ENCODE measurements around the gene CTSV. TPM values are rescaled to one million over a fixed set of nuclear protein-coding genes. Genes with fewer than 3 reads are reported as not detected.
"Not testable (repeated sequence)": the region's sequence is repeated elsewhere in the genome, so short reads cannot be mapped to it uniquely, and the experiment has no call there.

Gene CTSV
- total and polyA plus RNA-seq, 12 donors: 0.06 to 3.8 (median 0.20) TPM; not detected in 2

DNA sequence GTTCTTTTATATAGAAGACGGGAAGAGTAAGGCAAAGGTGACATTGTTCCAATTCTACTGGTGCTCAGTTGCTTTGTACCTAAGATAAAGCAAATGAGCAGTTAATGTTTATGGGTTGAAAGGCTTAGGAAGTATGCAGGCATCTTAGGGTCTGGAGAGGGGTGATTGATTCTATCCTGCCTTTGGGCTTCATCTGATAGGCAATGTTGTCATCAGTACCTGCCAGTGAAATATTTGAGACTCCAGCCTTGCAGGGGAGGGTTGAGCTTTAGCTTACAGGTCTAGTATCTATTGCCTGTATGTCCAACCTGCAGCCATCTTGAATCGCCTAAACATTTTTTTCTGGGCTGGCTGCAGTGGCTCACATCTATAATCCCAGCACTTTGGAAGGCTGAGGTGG lies 13.8 kb upstream of the CTSV start:
- Histone ChIP-seq H3K9me3 (replicated peaks in 1 of 3) (no peaks in the 10 kb centered on the region), H3K4me3 (no peak overlapping the region), H3K36me3 (replicated peaks in 1 of 2) (no peaks in the 10 kb centered on the region), H3K4me1 (replicated peaks in 1 of 2) (no peaks in the 10 kb centered on the region), H3K27me3 (no peaks in the 10 kb centered on the region), H3K27ac (no peak overlapping the region)
- intact Hi-C loops (cut with DNase I): no loop called here
- TF ChIP-seq, protein P1, sequence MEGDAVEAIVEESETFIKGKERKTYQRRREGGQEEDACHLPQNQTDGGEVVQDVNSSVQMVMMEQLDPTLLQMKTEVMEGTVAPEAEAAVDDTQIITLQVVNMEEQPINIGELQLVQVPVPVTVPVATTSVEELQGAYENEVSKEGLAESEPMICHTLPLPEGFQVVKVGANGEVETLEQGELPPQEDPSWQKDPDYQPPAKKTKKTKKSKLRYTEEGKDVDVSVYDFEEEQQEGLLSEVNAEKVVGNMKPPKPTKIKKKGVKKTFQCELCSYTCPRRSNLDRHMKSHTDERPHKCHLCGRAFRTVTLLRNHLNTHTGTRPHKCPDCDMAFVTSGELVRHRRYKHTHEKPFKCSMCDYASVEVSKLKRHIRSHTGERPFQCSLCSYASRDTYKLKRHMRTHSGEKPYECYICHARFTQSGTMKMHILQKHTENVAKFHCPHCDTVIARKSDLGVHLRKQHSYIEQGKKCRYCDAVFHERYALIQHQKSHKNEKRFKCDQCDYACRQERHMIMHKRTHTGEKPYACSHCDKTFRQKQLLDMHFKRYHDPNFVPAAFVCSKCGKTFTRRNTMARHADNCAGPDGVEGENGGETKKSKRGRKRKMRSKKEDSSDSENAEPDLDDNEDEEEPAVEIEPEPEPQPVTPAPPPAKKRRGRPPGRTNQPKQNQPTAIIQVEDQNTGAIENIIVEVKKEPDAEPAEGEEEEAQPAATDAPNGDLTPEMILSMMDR (IDR thresholded peaks at IDR 0.05): no peak
- TF ChIP-seq POLR2A (IDR thresholded peaks at IDR 0.05): no peak
- WGBS, 4 donors: 52 to 69% (median 69%) methylated on average over 2 of the region's 2 CpGs
- DNase-seq: no peak

DNA sequence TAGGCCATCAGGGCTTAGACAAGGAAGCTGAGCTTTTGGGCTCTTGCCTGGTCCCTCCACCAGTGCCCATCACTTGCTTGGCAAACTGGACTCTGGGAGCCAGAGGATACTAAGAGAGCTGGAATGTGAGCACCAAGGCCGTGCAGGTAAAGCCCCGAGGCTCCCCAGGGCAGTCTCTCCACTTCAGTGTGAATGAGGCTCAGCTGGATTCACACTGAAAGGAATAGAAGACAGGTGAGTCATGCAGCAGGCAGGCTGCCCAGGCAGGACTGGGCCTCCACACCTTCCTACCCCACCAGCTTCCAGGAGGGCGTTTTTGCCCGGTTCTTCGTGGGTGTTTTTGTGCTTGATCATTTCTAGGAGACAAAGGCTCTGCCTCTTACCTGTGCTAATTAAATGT lies 7.3 kb upstream of the CTSV start:
- H3K27ac ChIP-seq: no peak overlapping the region
- no peaks in the 10 kb centered on the region for H3K36me3 ChIP-seq (replicated peaks in 1 of 2)
- 24 to 41% (median 35%) methylated on average over 5 of the region's 5 CpGs for WGBS, 4 donors
- H3K9me3 ChIP-seq (replicated peaks in 1 of 3): no peaks in the 10 kb centered on the region
- DNase-seq: peak in 3 of 7 donors; percentile 13 to 23 (median 13)
- intact Hi-C loops (cut with DNase I): no loop called here
- TF ChIP-seq POLR2A (IDR thresholded peaks at IDR 0.05): no peak
- no peak overlapping the region for H3K4me3 ChIP-seq
- no peaks in the 10 kb centered on the region for H3K27me3 ChIP-seq
- no peaks in the 10 kb centered on the region for H3K4me1 ChIP-seq (replicated peaks in 1 of 2)

DNA sequence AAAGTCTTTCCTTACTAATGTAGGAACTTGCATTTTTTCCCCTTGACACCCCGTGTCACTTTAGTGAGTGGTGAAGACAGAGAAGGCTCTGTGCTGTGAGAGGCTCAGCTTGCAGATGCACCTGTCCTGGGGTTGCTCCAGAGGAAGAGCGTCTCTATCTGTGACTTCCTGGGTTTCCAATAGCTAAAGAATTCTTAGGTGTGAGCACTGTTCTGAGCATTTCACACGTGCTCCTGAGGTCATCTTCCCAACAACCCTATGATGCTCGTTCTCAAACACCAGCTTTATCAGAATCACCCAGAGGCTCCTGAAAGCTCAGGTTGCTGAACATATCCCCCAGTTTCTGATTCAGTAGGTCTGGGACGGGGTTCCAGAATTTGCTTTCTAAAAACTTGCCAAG lies 6.4 kb upstream of the CTSV start:
- Histone ChIP-seq H3K4me3 (no peak overlapping the region), H3K27me3 (no peaks in the 10 kb centered on the region), H3K36me3 (replicated peaks in 1 of 2) (no peaks in the 10 kb centered on the region), H3K27ac (no peak overlapping the region), H3K4me1 (replicated peaks in 1 of 2) (no peaks in the 10 kb centered on the region), H3K9me3 (replicated peaks in 1 of 3) (no peaks in the 10 kb centered on the region)
- TF ChIP-seq POLR2A (IDR thresholded peaks at IDR 0.05): no peak
- TF ChIP-seq, protein P1 (IDR thresholded peaks at IDR 0.05): no peak
- intact Hi-C loops (cut with DNase I): no loop called here
- WGBS, 4 donors: 70 to 82% (median 74%) methylated on average over 5 of the region's 5 CpGs
- DNase-seq: no peak

DNA sequence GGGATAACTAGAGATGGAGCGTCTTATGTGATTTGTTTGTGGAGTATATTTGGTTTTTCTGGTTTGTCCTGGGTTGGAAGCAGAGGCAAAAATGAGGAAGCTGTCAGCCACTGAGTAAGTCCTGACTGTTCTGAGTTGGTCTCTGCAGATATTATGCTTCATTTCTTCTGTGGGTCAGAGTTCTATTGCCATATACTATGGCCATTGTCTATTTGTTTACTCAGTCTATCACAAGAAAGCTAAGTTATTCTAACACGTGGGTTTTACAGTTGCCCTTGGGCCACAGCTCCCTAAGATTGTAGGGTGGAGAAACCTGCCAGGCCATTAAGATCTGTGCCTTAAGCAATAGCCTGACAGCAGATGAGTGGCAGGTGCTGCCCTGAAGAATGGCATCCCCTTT lies 3.0 kb upstream of the CTSV start:
- Histone ChIP-seq H3K36me3 (replicated peaks in 1 of 2) (no peaks in the 10 kb centered on the region), H3K27me3 (peaks cover 10% of the 10 kb centered on the region), H3K4me1 (replicated peaks in 1 of 2) (peaks cover 4 to 9% of the 10 kb centered on the region in 2 donors), H3K27ac (no peak overlapping the region), H3K9me3 (replicated peaks in 1 of 3) (no peaks in the 10 kb centered on the region), H3K4me3 (no peak overlapping the region)
- DNase-seq: no peak
- 48 to 56% (median 52%) methylated on average over 2 of the region's 2 CpGs for WGBS, 4 donors
- TF ChIP-seq, protein P1 (IDR thresholded peaks at IDR 0.05): no peak
- TF ChIP-seq POLR2A (IDR thresholded peaks at IDR 0.05): no peak
- intact Hi-C loops (cut with DNase I): no loop called here

DNA sequence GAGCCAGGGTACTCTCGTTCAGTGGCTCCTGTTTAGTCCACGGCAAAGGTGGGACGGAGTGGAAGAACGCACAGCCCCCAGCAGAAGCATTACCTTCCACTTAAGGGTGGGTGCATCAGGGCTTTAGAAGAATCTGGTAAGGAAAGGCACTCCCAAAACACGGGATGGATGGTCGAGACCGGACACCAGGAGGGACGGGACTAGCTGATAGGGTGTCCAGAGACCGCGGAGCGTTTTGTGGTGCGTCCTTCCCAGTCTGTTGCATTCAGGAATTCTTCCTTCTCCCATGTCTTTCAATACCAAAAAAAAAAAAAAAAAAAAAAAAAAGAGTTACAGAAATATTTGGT lies 545 bp upstream of the CTSV start:
- WGBS, 4 donors: 0 to 4% (median 2%) methylated on average over 3 to 12 of the region's 12 CpGs
- TF ChIP-seq POLR2A (IDR thresholded peaks at IDR 0.05): no peak
- TF ChIP-seq, protein P1 (IDR thresholded peaks at IDR 0.05): no peak
- Histone ChIP-seq H3K27ac (peak overlapping the region in 1 of 5 donors; percentile 40), H3K36me3 (replicated peaks in 1 of 2) (no peaks in the 10 kb centered on the region), H3K4me3 (peak overlapping the region in 2 of 4 donors; percentile 44 to 68), H3K4me1 (replicated peaks in 1 of 2) (peaks cover 4 to 9% of the 10 kb centered on the region in 2 donors), H3K9me3 (replicated peaks in 1 of 3) (no peaks in the 10 kb centered on the region), H3K27me3 (peaks cover 10% of the 10 kb centered on the region)
- DNase-seq: peak in 5 of 7 donors; percentile 23 to 39 (median 30)
- intact Hi-C loops (cut with DNase I): no loop called here

DNA sequence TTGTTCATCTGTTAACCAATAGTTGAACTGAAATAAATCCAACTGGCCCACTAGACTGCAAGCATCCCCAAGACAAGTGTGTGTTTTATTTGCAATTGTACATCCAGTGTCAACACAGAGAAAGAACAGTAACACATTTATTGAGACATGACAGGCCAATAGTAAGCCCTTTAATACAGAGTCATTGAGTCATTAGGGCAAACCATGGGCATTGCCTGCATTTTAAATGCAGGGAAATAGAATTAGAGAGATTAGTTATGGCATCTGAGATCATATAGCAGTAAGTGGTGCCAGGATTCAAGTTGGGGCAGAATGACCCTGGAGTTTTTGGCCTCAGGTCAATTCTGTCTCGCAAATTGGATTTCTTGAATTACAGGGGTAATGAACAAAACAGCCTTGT lies 15.4 kb downstream of the CTSV start:
- H3K36me3 ChIP-seq (replicated peaks in 1 of 2); DNase-seq; H3K4me1 ChIP-seq (replicated peaks in 1 of 2); intact Hi-C loops (cut with DNase I); H3K27ac ChIP-seq; H3K4me3 ChIP-seq; H3K9me3 ChIP-seq (replicated peaks in 1 of 3); H3K27me3 ChIP-seq: not testable (repeated sequence)
- WGBS, 4 donors: 40 to 65% (median 55%) methylated on average over 1 of the region's 1 CpG

Data from adrenal gland (tissue), 12 donors.